ENCODE data around the gene BANP.

Gene BANP

GRCh38 chr16:88061346-88062110 is 110.3 kb downstream of the BANP start:
- no peak overlapping the region for H3K27ac ChIP-seq
- TF ChIP-seq ZFX (IDR thresholded peaks at IDR 0.05) (no peak), CTCF (conservative IDR thresholded peaks at IDR 0.05) (no peak)

GRCh38 chr16:88062341-88063210 is 111.3 kb downstream of the BANP start:
- H3K27ac ChIP-seq, result no peak overlapping the region
- TF ChIP-seq ZFX (IDR thresholded peaks at IDR 0.05) (no peak), CTCF (conservative IDR thresholded peaks at IDR 0.05) (no peak)

GRCh38 chr16:88063211-88063773 is 112.1 kb downstream of the BANP start:
- TF ChIP-seq ZFX (IDR thresholded peaks at IDR 0.05), result no peak
- no peak for TF ChIP-seq CTCF (conservative IDR thresholded peaks at IDR 0.05)
- no peak overlapping the region for H3K27ac ChIP-seq

GRCh38 chr16:88064011-88064888 is 113.0 kb downstream of the BANP start:
- H3K27ac ChIP-seq, result no peak overlapping the region
- TF ChIP-seq ZFX (IDR thresholded peaks at IDR 0.05) (no peak), CTCF (conservative IDR thresholded peaks at IDR 0.05) (no peak)

GRCh38 chr16:88064889-88065746 is 113.9 kb downstream of the BANP start:
- TF ChIP-seq ZFX (IDR thresholded peaks at IDR 0.05), result no peak
- TF ChIP-seq CTCF (conservative IDR thresholded peaks at IDR 0.05), result no peak

GRCh38 chr16:88065747-88066142 is 114.5 kb downstream of the BANP start:
- H3K27ac ChIP-seq, result no peak overlapping the region
- no peak for TF ChIP-seq ZFX (IDR thresholded peaks at IDR 0.05)
- no peak for TF ChIP-seq CTCF (conservative IDR thresholded peaks at IDR 0.05)

More at GRCh38 chr16:88064889-88065746, 113.9 kb downstream of the BANP start:
- H3K27ac ChIP-seq, result no peak overlapping the region

All from C4-2B (cell line).